ENCODE results near the gene FOXP4. TPM values are rescaled to one million over a fixed set of nuclear protein-coding genes. Genes with fewer than 3 reads are reported as not detected.

The FOXP4 gene
- total RNA-seq, 1 donor from 2014 or later: 91.0 TPM

- Mint-ChIP-seq H3K9me3 (no peaks in the 10 kb centered on the region), H3K27me3 (ENCODE audit: low read depth) (no peaks in the 10 kb centered on the region), H3K27ac (no peak overlapping the region), H3K4me3 (no peak overlapping the region), H3K36me3 (peaks cover 2% of the 10 kb centered on the region), H3K4me1 (peaks cover 59% of the 10 kb centered on the region)
- no peak for DNase-seq (ENCODE audit: low spot score in 2 of 2, unreplicated experiment in 2 of 2)
- TF ChIP-seq, protein P1, sequence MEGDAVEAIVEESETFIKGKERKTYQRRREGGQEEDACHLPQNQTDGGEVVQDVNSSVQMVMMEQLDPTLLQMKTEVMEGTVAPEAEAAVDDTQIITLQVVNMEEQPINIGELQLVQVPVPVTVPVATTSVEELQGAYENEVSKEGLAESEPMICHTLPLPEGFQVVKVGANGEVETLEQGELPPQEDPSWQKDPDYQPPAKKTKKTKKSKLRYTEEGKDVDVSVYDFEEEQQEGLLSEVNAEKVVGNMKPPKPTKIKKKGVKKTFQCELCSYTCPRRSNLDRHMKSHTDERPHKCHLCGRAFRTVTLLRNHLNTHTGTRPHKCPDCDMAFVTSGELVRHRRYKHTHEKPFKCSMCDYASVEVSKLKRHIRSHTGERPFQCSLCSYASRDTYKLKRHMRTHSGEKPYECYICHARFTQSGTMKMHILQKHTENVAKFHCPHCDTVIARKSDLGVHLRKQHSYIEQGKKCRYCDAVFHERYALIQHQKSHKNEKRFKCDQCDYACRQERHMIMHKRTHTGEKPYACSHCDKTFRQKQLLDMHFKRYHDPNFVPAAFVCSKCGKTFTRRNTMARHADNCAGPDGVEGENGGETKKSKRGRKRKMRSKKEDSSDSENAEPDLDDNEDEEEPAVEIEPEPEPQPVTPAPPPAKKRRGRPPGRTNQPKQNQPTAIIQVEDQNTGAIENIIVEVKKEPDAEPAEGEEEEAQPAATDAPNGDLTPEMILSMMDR (IDR thresholded peaks at IDR 0.05; ENCODE audit: unreplicated experiment): no peak
Observed at GRCh38 chr6:41572613-41573012, 26.4 kb downstream of the FOXP4 start.

GRCh38 chr6:41573276-41573675, 27.1 kb downstream of the FOXP4 start:
- TF ChIP-seq, protein P1 (IDR thresholded peaks at IDR 0.05; ENCODE audit: unreplicated experiment): no peak
- H3K4me3 Mint-ChIP-seq: no peak overlapping the region
- H3K36me3 Mint-ChIP-seq: peaks cover 1% of the 10 kb centered on the region
- H3K27ac Mint-ChIP-seq: peak overlapping the region; percentile 36
- no peaks in the 10 kb centered on the region for H3K9me3 Mint-ChIP-seq
- H3K27me3 Mint-ChIP-seq (ENCODE audit: low read depth): no peaks in the 10 kb centered on the region
- peaks cover 66% of the 10 kb centered on the region for H3K4me1 Mint-ChIP-seq
- no peak for DNase-seq (ENCODE audit: low spot score in 2 of 2, unreplicated experiment in 2 of 2)

DNA sequence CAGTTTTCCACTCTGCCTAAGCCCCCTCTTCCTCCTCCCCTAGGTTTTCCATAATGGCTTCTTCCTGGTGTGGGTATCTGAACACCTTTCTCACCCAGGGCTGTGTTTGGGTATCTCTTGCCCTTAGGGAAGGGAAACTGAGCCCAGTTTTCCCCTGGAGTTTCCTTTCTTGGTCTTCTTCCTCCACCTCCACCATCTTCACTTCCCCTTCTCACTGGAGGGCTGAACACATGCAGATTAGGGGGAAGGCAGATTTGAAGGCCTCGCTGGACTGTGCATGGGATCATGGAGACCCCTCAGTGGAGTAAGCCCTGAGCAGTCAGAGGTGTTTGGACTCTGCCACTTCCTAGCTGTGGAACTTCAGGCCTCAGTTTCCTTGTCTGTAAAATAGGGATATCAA, 27.8 kb downstream of the FOXP4 start:
- Mint-ChIP-seq H3K4me1 (peaks cover 68% of the 10 kb centered on the region), H3K9me3 (no peaks in the 10 kb centered on the region), H3K27me3 (ENCODE audit: low read depth) (no peaks in the 10 kb centered on the region), H3K36me3 (peaks cover 3% of the 10 kb centered on the region), H3K4me3 (no peak overlapping the region), H3K27ac (no peak overlapping the region)
- DNase-seq (ENCODE audit: low spot score in 2 of 2, unreplicated experiment in 2 of 2): no peak
- TF ChIP-seq, protein P1 (IDR thresholded peaks at IDR 0.05; ENCODE audit: unreplicated experiment): no peak

GRCh38 chr6:41575598-41575997, 29.4 kb downstream of the FOXP4 start:
- no peaks in the 10 kb centered on the region for H3K9me3 Mint-ChIP-seq
- no peak for DNase-seq (ENCODE audit: low spot score in 2 of 2, unreplicated experiment in 2 of 2)
- TF ChIP-seq, protein P1 (IDR thresholded peaks at IDR 0.05; ENCODE audit: unreplicated experiment): no peak
- H3K4me1 Mint-ChIP-seq: peaks cover 62% of the 10 kb centered on the region
- H3K27me3 Mint-ChIP-seq (ENCODE audit: low read depth): no peaks in the 10 kb centered on the region
- H3K27ac Mint-ChIP-seq: no peak overlapping the region
- H3K4me3 Mint-ChIP-seq: no peak overlapping the region
- H3K36me3 Mint-ChIP-seq: peaks cover 11% of the 10 kb centered on the region

GRCh38 chr6:41576667-41577066, 30.5 kb downstream of the FOXP4 start:
- TF ChIP-seq, protein P1 (IDR thresholded peaks at IDR 0.05; ENCODE audit: unreplicated experiment): no peak
- Mint-ChIP-seq H3K27ac (peak overlapping the region; percentile 35), H3K4me3 (no peak overlapping the region), H3K27me3 (ENCODE audit: low read depth) (no peaks in the 10 kb centered on the region), H3K9me3 (no peaks in the 10 kb centered on the region), H3K36me3 (peaks cover 14% of the 10 kb centered on the region), H3K4me1 (peaks cover 57% of the 10 kb centered on the region)
- no peak for DNase-seq (ENCODE audit: low spot score in 2 of 2, unreplicated experiment in 2 of 2)

Measured in mesothelial cell of epicardium (in vitro differentiated cells).